H9 (cell line): Measurements from ENCODE around the gene SHANK3. TPM values are rescaled to one million over a fixed set of nuclear protein-coding genes. Genes with fewer than 3 reads are reported as not detected.

Experiments
- DNase-seq: peaks from one replicate; pipeline ENCODE4 v3.0.0-alpha.2; 2017
- H2AFZ ChIP-seq: one replicate; pipeline ENCODE4 v1.6.1; 2013; ENCODE audit warnings: mild to moderate bottlenecking, low read length, control low read depth, moderate library complexity
- H2AK5ac ChIP-seq: 2 replicates; pipeline ENCODE4 v1.6.1; 2013; ENCODE audit warnings: low read length, control low read depth, mixed read lengths; ENCODE audit not compliant: insufficient read length
- H2BK120ac ChIP-seq: one replicate; pipeline ENCODE4 v1.6.1; 2013; ENCODE audit warnings: low read depth, mild to moderate bottlenecking, low read length, control low read depth, inconsistent platforms; ENCODE audit not compliant: poor library complexity, severe bottlenecking
- H2BK12ac ChIP-seq: 2 replicates; pipeline ENCODE4 v1.6.1; 2013; ENCODE audit warnings: low read length, control low read depth, mixed read lengths, low read depth; ENCODE audit not compliant: insufficient read length
- H2BK15ac ChIP-seq: 2 replicates; pipeline ENCODE4 v1.6.1; 2013; ENCODE audit warnings: low read depth, low read length, control low read depth
- H2BK20ac ChIP-seq: one replicate; pipeline ENCODE4 v1.6.1; 2013; ENCODE audit warnings: low read depth, mild to moderate bottlenecking, low read length, control low read depth, inconsistent platforms; ENCODE audit not compliant: poor library complexity, severe bottlenecking
- H2BK5ac ChIP-seq: 2 replicates; pipeline ENCODE4 v1.6.1; 2013; ENCODE audit warnings: low read length, control low read depth, mixed read lengths; ENCODE audit not compliant: insufficient read length
- H3K14ac ChIP-seq: 2 replicates; pipeline ENCODE4 v1.6.1; 2013; ENCODE audit warnings: low read length, control low read depth; ENCODE audit not compliant: insufficient read depth
- H3K18ac ChIP-seq: 2 replicates; pipeline ENCODE4 v1.6.1; 2013; ENCODE audit warnings: low read depth, mild to moderate bottlenecking, mixed read lengths, low read length, control low read depth; ENCODE audit not compliant: insufficient read length
- H3K23ac ChIP-seq: 2 replicates; pipeline ENCODE4 v1.6.1; 2013; ENCODE audit warnings: low read length, control low read depth, mixed read lengths, low read depth; ENCODE audit not compliant: insufficient read length
- H3K23me2 ChIP-seq: 2 replicates; pipeline ENCODE4 v1.6.1; 2013; ENCODE audit warnings: low read depth, mild to moderate bottlenecking, mixed read lengths, low read length, control low read depth; ENCODE audit not compliant: insufficient read length, poor library complexity, severe bottlenecking
- H3K27ac ChIP-seq: 2 replicates; pipeline ENCODE4 v1.5.1; 2013; ENCODE audit warnings: low read length, control low read depth, mixed read lengths, low read depth; ENCODE audit not compliant: insufficient read length
- H3K27me3 ChIP-seq: 2 replicates; pipeline ENCODE4 v1.6.1; 2013; ENCODE audit warnings: low read length, control low read depth, inconsistent platforms; ENCODE audit not compliant: insufficient read depth
- H3K4ac ChIP-seq: 2 replicates; pipeline ENCODE4 v1.6.1; 2013; ENCODE audit warnings: low read depth, mild to moderate bottlenecking, control low read depth, inconsistent platforms, low read length, moderate library complexity
- H3K4me1 ChIP-seq: 2 replicates; pipeline ENCODE4 v1.6.1; 2013; ENCODE audit warnings: low read length, control low read depth, inconsistent platforms; ENCODE audit not compliant: insufficient read depth
- H3K4me2 ChIP-seq: 2 replicates; pipeline ENCODE4 v1.6.1; 2013; ENCODE audit warnings: low read length, control low read depth, mixed read lengths; ENCODE audit not compliant: insufficient read length, insufficient read depth
- H3K56ac ChIP-seq: 2 replicates; pipeline ENCODE4 v1.6.1; 2013; ENCODE audit warnings: low read depth, mild to moderate bottlenecking, mixed read lengths, low read length, control low read depth; ENCODE audit not compliant: insufficient read length
- H3K79me1 ChIP-seq: 2 replicates; pipeline ENCODE4 v1.6.1; 2013; ENCODE audit warnings: low read depth, mild to moderate bottlenecking, moderate library complexity, low read length, control low read depth, inconsistent platforms; ENCODE audit not compliant: insufficient read depth, poor library complexity, severe bottlenecking
- H3K79me2 ChIP-seq: 2 replicates; pipeline ENCODE4 v1.6.1; 2013; ENCODE audit warnings: low read length, control low read depth, inconsistent platforms; ENCODE audit not compliant: insufficient read depth
- H3K9ac ChIP-seq: 2 replicates; pipeline ENCODE4 v1.6.1; 2013; ENCODE audit warnings: low read length, control low read depth, mixed read lengths; ENCODE audit not compliant: insufficient read length; ENCODE audit errors: extremely low read depth
- H3K9me3 ChIP-seq: one replicate; pipeline ENCODE4 v1.6.1; 2013; ENCODE audit warnings: low read depth, low read length, inconsistent platforms; ENCODE audit not compliant: control insufficient read depth
- H3T11ph ChIP-seq: one replicate; pipeline ENCODE4 v1.6.1; 2013; ENCODE audit warnings: mild to moderate bottlenecking, low read length, control low read depth, inconsistent platforms
- H4K20me1 ChIP-seq: one replicate; pipeline ENCODE4 v1.6.1; 2013; ENCODE audit not compliant: control insufficient read depth, insufficient read length, insufficient read depth
- H4K5ac ChIP-seq: 2 replicates; pipeline ENCODE4 v1.6.1; 2013; ENCODE audit warnings: low read depth, mild to moderate bottlenecking, mixed read lengths, low read length, control low read depth; ENCODE audit not compliant: insufficient read length
- H4K8ac ChIP-seq: replicated peaks from 2 replicates; pipeline ENCODE4 v1.6.1; 2013; ENCODE audit warnings: low read length, control low read depth, mixed read lengths, low read depth; ENCODE audit not compliant: insufficient read length
- H4K91ac ChIP-seq: 2 replicates; pipeline ENCODE4 v1.6.1; 2013; ENCODE audit warnings: low read depth, mild to moderate bottlenecking, moderate library complexity, mixed read lengths, low read length, control low read depth; ENCODE audit not compliant: insufficient read length
- H3K27ac Mint-ChIP-seq, 3 experiments: 2 replicates in 2 of 3; 3 replicates in 1 of 3; pipeline ENCODE4 v1.8.0; 2020 to 2021; ENCODE audit warnings: mixed read lengths in 3 of 3, mild to moderate bottlenecking in 1 of 3, moderate library complexity in 1 of 3
- H3K27me3 Mint-ChIP-seq: 2 replicates; pipeline ENCODE4 v1.8.0; 2021; ENCODE audit warnings: low read depth, mild to moderate bottlenecking, moderate library complexity, mixed read lengths
- H3K36me3 Mint-ChIP-seq, 3 experiments: 2 replicates in 2 of 3; 3 replicates in 1 of 3; pipeline ENCODE4 v1.8.0; 2020 to 2021; ENCODE audit warnings: low read depth in 3 of 3, mixed read lengths in 3 of 3; ENCODE audit not compliant: insufficient read depth in 1 of 3
- H3K4me1 Mint-ChIP-seq, 2 experiments: 2 replicates each; pipeline ENCODE4 v1.8.0; 2020; ENCODE audit warnings: mixed read lengths in 2 of 2
- H3K4me3 Mint-ChIP-seq, 2 experiments: 2 replicates in 1 of 2; 3 replicates in 1 of 2; pipeline ENCODE4 v1.8.0; 2020 to 2021; ENCODE audit warnings: mild to moderate bottlenecking in 2 of 2, mixed read lengths in 2 of 2, moderate library complexity in 1 of 2
- H3K9me3 Mint-ChIP-seq, 2 experiments: 2 replicates in 1 of 2; 3 replicates in 1 of 2; pipeline ENCODE4 v1.8.0; 2020; ENCODE audit warnings: mild to moderate bottlenecking in 2 of 2, mixed read lengths in 2 of 2, moderate library complexity in 1 of 2
- CTCF ChIP-seq: fragments of 200-600 bp; sonication (generic); conservative IDR thresholded peaks from 3 replicates; pipeline ENCODE4 v1.8.0; 2021; ENCODE audit warnings: antibody characterized with exemption, mild to moderate bottlenecking
- WGBS: extraction: QIAGEN DNeasy Blood & Tissue Kit; methylation state at CpG from one replicate; pipeline ENCODE4 v1.1.7; 2013; ENCODE audit warnings: missing lambda C conversion rate, low lambda C conversion rate, mixed read lengths; ENCODE audit not compliant: insufficient read length; ENCODE audit errors: extremely low coverage; 5-methylcytosine and 5-hydroxymethylcytosine counted together
- total RNA-seq: library from RNA; stranded (reverse); gene quantifications from 2 replicates; pipeline ENCODE4 v1.2.1, GENCODE V29; 2021

The SHANK3 gene
- total RNA-seq, 1 experiment from 2014 or later = 8.7 TPM

- H3K36me3 Mint-ChIP-seq = peaks cover 0 to 3% (median 0%) of the 10 kb centered on the region in 3 experiments; a peak in 2 of 7 replicates
- H3K27me3 Mint-ChIP-seq = peaks cover 32% of the 10 kb centered on the region
- Histone ChIP-seq H3K79me2 (no peaks in the 10 kb centered on the region), H3K4ac (no peak overlapping the region), H2AK5ac (no peak overlapping the region), H3K9ac (no peak overlapping the region), H3K56ac (no peak overlapping the region), H2BK20ac (no peak overlapping the region), H3K14ac (no peak overlapping the region), H4K91ac (no peak overlapping the region), H4K5ac (no peak overlapping the region), H3K4me2 (no peak overlapping the region), H2BK5ac (no peak overlapping the region), H3T11ph (no peak overlapping the region), H3K27me3 (peaks cover 7% of the 10 kb centered on the region; the same call in 1 of the 2 replicates), H3K23ac (no peak overlapping the region), H2AFZ (no peak overlapping the region), H2BK12ac (no peak overlapping the region), H2BK120ac (no peak overlapping the region), H3K9me3 (no peaks in the 10 kb centered on the region), H3K27ac (no peak overlapping the region), H3K79me1 (no peaks in the 10 kb centered on the region), H3K18ac (no peak overlapping the region), H3K4me1 (peaks cover 13% of the 10 kb centered on the region), H3K23me2 (peaks cover 18% of the 10 kb centered on the region), H2BK15ac (no peak overlapping the region), H4K20me1 (peaks cover 2% of the 10 kb centered on the region), H4K8ac (no peak overlapping the region)
- TF ChIP-seq CTCF = peak; percentile 71
- WGBS = no CpG with 5 or more reads among the region's 27 CpGs
- H3K9me3 Mint-ChIP-seq = no peaks in the 10 kb centered on the region
- peaks cover 21 to 28% of the 10 kb centered on the region in 2 experiments for H3K4me1 Mint-ChIP-seq
- H3K4me3 Mint-ChIP-seq = no peak overlapping the region; a peak in 2 of 5 replicates
- H3K27ac Mint-ChIP-seq = no peak overlapping the region
- DNase-seq = peak; percentile 73
Measured at GRCh38 chr22:50625568-50626313, 46.9 kb upstream of the SHANK3 start.
